GM21528 (cell line): ENCODE data around the gene KRTAP17-1.

Experiments used
- ATAC-seq: cut with Tn5 transposase; IDR thresholded peaks from one replicate; pipeline ENCODE4 v1.9.1; 2021; ENCODE audit warnings: mild to moderate bottlenecking, moderate library complexity; ENCODE audit not compliant: unreplicated experiment, low FRiP score

KRTAP17-1 gene

DNA sequence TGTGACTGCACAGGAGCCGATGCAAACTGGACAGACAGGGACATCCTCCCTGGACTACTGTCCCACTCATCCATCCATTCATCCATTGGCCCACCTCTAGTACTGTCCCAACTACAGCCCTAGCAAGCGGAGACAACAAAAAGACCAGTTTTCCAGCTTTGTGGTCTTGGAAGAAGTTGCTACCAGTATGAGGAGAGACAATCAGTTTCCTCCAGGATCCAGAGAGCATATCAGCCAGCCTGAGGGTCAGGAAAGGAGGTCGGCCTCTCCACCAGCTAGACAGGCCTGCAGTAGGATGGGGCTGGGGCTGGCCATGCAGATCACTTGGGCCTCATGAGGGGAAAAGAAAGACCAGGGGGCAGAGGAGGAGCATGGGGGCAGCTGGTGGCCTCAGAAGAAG, 18.3 kb upstream of the KRTAP17-1 start:
- no peak for ATAC-seq

GRCh38 chr17:41333098-41333497, 17.6 kb upstream of the KRTAP17-1 start:
- no peak for ATAC-seq

DNA sequence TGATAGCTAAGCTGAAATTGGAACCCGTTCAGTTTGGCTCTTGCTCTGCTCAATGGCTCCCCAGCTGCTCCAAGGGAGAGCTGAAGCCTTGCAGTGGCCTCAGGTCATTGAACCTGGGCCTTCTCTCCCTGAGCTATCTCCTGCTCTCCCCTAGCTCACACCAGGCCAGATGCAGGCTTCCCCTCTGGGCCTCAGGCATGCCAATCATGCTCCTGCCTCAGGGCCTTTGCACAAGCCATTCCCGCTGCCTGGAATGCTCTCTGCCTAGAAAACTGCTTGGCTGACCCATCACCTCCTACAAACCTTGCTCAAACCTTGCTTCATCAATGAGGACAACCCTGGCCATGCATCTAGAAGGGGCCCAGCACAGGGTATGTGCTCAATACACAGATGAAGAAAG, 16.7 kb upstream of the KRTAP17-1 start:
- ATAC-seq = no peak

GRCh38 chr17:41331606-41332005, 16.1 kb upstream of the KRTAP17-1 start:
- ATAC-seq = no peak

- no peak for ATAC-seq
These were observed 13.9 kb upstream of the KRTAP17-1 start for GRCh38 chr17:41329279-41329948.

GRCh38 chr17:41328207-41328606, 12.7 kb upstream of the KRTAP17-1 start:
- ATAC-seq = no peak

DNA sequence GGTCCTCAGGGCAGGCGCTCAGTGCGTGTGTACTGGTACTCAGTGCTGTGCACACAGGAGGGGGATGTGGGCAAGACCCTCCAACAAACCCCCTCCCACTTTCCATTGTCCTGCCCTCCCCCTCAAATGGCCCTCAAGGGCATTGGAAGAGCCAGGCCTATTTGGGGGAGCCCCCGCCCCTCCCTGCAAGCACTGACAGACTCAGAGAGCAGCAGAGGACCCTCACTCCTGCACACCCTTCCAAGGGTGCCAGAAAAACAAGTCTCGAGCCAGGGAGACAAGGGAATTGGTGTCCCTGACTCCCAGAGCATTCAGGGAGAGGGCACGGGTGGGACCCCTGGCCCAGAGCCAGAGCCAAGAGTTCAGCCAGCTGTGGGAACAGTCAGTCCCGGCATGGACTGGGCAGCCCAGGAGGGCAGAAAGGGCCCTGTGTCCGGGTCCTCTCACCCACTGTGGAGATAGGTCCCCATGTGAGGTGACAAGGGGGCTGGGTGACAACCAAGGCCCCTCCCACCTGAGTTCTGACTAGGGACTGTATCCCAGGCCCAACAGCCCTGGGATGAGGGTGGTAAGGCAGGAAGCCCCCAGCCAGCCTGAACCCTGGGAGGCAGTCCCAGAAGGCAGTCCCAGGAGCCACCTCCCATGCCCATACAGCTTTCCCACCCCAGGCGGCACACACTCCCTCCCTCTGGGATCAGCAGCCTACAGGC, 12.1 kb upstream of the KRTAP17-1 start:
- ATAC-seq = no peak

- no peak for ATAC-seq
These were observed 10.9 kb upstream of the KRTAP17-1 start for GRCh38 chr17:41326173-41327145.

DNA sequence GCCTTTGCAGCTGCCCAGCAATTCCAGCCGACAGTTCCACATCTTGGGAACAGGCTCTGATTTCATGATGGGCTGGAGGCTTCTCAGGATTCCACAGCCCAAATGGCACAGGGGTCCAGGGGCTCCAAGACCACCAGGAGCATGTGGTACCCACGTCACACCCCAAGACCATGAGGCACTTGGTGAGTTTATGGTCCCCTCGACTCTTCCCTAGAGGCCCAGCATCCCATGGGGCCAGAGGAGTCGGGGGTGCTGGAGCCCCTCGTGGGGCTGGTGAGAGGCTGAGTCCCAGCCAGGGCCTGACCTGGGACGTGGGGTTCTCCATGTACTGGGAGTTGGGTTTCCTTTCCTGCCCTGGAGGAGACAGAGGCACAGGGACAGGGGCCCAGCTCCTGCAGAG, 10.1 kb upstream of the KRTAP17-1 start:
- ATAC-seq = no peak

DNA sequence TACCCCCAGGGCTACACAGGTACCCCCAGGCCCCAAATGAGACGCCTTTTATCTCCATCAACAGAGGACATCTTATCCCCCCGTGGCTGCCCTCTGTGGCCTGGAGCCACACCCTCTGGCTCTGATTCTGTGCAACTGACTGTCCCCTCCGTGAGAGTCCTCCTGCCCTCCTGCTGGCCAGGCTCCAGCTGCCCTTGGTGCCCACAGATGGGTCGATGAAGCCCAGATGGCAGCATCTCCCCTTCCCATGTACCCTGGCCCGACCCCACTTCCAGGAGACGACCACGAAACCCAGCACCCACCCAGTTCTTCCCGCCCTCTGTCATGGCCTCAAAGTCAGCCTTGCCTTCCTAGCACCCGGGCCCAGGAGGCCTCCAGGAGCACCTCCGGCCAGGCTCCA, 9.6 kb upstream of the KRTAP17-1 start:
- ATAC-seq = no peak

DNA sequence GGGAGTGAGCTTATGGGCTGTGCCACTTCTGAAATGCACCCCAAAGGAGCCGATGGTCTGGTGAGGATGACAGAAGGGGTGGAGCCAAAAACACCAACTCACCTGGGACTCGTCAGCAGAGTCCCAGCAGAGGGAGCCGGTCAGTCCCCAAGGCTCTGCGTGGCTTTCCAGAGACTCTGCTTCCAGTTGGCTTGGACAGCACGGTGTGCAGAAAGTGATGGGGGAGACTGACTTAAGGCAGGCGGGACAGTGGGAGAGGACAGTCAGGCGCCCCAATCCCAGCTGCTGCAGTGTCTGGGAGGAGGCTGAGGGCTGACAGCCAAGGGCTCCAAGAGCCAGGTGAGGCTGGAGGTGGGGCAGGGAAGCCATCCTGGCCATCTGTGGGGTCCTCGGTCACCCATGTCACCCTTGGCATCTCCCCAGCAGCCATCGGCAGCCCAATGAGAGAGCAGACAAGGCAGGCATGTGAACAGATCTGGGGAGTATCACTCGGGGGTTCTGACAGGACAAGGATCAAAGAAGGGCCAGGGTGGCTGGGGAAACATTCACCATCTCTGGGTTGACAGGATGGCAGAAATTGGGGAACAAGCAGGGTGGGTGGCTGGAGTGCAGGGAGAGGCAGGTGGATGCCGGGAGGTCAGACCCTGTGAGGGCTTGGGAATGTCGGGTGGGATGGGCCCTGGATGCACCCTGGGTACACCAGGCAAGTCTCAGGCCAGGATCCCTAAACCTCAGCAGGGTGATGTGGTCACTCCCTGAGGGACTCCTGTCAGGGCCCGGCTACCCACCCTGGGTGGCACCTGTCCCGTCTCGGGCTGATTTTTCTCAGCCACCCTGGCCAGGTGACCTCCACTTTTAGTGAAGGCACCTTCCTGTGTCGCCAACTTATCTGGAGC, 8.9 kb upstream of the KRTAP17-1 start:
- no peak for ATAC-seq

DNA sequence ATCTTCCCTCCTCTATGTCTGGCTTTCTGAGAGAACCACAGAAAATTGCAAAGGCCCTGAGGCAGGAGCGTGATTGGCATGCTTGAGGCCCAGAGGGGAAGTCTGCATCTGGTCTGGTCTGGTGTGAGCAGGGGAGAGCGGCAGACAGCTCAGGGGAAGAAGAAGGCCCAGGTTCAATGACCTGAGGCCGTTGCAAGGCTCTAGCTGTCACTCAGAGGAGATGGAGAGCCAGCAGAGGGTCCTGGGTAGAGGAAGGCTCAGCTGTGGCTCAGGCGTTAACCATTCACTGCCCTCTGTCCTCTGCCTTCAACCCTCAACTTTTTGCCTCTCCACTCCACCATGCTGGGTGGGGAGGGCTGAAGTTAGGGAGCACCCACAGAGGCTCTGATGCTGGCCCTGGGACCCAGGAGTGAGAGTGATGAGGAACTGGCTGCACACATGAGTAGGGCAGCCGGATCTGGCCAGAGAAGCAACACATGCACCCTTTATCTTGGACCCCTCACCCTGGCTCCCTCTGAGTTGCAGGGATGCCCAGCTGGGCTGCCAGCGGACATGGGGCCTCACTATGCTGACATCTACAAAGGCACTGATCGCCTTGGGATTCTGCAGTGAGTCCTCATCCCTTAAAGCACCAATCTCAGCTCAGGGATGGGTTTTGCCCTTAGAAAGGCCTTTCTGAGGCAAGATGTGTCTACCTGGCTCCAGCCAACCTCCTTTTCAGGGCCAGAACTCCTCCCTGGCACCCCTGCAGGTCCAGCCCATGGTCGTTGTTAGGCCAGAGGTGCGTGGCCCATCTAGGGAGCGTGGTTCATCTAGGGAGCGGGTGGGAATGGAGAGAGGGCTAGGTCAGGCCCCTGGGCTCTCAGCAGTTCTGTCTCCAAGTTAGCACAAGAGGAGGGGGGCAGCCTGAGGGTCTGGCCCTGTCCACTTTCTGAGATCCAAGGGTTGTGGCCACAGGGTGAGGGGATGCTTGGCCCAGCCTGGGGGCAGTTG, 7.7 kb upstream of the KRTAP17-1 start:
- no peak for ATAC-seq

GRCh38 chr17:41322094-41322902, 6.8 kb upstream of the KRTAP17-1 start:
- no peak for ATAC-seq

GRCh38 chr17:41318231-41318630, 2.7 kb upstream of the KRTAP17-1 start:
- ATAC-seq = no peak

GRCh38 chr17:41315814-41316445, 420 bp upstream of the KRTAP17-1 start:
- ATAC-seq = no peak

DNA sequence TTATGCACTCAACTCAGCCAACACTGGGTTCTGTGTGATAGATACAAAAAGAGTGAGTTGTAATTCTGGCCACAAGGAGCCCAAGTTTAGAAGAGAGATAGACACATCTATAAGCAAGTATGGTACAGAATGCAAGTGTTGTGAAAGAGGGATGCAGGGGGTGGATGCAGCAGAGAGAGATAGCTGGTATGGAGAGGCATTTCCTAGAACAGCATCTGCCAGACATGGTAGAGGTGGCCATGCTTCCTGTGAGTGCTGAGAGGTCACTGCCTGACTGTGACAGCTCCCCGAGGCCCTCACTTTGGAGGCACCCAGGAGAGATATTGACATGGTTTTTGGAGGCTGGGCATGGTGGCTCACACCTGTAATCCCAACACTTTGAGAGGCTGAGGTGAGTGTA, 4.4 kb downstream of the KRTAP17-1 start:
- ATAC-seq = no peak

- no peak for ATAC-seq
These were observed 6.6 kb downstream of the KRTAP17-1 start, which contains the start of gene KRTAP16-1 for GRCh38 chr17:41308918-41309359. KRTAP16-1 (minus strand) TSS chr17:41309309; CDS start chr17:41309253, 56 bp downstream.
